HT-29 (cell line): ENCODE data around the gene SYNRG. TPM values are rescaled to one million over a fixed set of nuclear protein-coding genes. Genes with fewer than 3 reads are reported as not detected.

ENCODE experiments used
- DNase-seq: peaks from one replicate; pipeline ENCODE4 v3.0.0-alpha.2; 2015; ENCODE audit warnings: low spot score
- total RNA-seq: library from RNA; depleted of rRNA; stranded (reverse); fragments of >200 nt; shearing (Covaris generic); gene quantifications from 2 replicates; pipeline ENCODE4 v1.2.3, GENCODE V29; 2014

The SYNRG gene
- total RNA-seq, 1 experiment from 2014 or later, result 6.7 TPM

GRCh38 chr17:37605813-37606505 is 3.3 kb downstream of the SYNRG start:
- DNase-seq, result no peak

DNA sequence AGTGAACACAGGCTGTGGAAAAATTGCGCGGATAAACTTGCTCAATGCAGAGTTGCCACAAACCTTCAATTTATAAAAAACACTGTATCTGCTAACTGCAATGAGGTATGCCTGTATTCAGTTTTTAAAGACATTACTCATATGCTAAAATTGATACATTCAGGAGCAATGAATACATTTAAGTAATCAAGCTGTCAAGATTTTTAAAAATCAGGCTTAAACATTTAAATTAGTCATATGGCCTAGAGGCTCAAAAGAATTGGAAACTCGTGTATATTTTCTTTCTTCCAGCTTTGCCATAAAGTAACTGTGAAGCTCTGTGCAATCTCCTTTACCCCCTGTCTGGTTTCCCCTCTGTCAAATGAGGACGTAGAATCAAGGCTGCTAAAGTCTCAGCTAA is 4.1 kb downstream of the SYNRG start:
- no peak for DNase-seq

GRCh38 chr17:37604556-37604955 is 4.7 kb downstream of the SYNRG start:
- DNase-seq, result no peak

DNA sequence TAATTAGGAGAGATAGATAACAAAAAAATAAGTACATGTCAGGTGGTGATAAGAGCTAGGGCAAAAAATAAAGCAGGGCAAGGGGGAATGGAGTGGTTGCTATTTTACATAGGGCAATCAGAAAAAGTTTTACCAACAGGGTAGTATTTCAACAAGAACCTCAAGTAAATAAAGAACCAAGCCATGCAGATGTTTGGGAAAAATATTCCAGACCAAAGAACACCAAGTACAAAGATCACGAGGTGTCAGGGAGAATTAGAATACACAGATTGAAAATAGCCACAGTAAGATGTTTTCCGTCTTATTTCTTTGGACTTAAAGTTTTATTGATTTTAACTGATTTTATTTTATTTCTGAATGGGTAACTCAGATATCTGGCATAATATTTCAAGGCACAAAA is 11.1 kb downstream of the SYNRG start:
- no peak for DNase-seq

GRCh38 chr17:37592291-37592690 is 16.9 kb downstream of the SYNRG start:
- no peak for DNase-seq

GRCh38 chr17:37585066-37585465 is 24.2 kb downstream of the SYNRG start:
- no peak for DNase-seq

DNA sequence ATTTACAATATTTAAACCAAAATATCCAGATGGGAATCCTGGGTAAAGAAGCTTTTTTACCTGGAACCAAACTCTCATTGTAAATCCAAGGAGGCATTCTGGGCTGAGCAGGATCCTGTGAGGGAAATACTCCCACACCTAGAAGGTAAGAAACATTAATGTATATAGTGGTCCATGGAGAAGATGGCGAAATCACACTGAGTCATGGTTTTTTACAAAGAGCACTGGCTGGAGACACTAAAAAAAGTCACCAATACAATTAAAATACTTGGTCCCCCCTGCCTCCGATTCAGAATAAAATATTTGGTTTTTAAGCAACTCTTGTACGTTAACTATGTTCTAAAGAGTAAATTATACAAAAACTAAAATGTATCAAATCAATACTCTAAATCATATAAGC is 32.9 kb downstream of the SYNRG start:
- no peak for DNase-seq

GRCh38 chr17:37574427-37574826 is 34.8 kb downstream of the SYNRG start:
- DNase-seq, result no peak

GRCh38 chr17:37571674-37572073 is 37.5 kb downstream of the SYNRG start:
- no peak for DNase-seq

GRCh38 chr17:37570527-37571093 is 38.6 kb downstream of the SYNRG start:
- DNase-seq, result peak; percentile 88

DNA sequence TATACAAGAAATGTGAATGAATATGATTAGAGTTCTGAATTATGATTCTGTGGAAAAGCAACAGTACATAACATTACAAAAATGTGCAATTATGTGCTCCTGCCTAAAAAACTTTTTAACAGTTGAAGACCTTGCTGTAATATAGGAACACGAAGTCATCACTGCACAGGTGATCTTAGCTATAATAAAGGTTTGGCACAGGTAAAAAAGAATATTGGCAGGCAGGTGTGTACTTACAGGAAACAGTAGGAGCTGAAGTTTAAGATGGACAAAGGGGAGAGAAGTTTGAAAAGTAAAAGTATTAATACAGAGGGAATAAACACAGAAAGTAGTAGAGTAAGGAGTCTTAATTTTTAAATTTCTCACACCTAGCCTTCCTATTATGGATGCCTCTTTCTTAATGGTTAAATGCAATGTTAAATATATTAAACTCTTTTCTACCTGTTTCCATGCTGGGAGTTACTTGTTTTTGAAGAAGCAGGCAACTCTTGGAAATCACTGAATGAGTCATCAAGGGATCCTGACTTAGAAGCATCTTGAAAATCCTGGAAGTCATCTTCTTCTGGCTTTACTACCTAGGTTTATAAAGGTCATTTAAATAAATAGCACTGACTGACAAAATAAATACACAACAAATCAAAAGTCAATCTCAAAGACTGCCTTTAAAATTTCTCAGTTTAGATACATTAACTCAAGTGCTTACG is 40.7 kb downstream of the SYNRG start:
- DNase-seq, result no peak

GRCh38 chr17:37567538-37567937 is 41.7 kb downstream of the SYNRG start:
- DNase-seq, result no peak

- no peak for DNase-seq
Measured at GRCh38 chr17:37567137-37567536, 42.1 kb downstream of the SYNRG start.

- no peak for DNase-seq
Measured at GRCh38 chr17:37564252-37564651, 45.0 kb downstream of the SYNRG start.

GRCh38 chr17:37562016-37562745 is 47.0 kb downstream of the SYNRG start:
- DNase-seq, result no peak

DNA sequence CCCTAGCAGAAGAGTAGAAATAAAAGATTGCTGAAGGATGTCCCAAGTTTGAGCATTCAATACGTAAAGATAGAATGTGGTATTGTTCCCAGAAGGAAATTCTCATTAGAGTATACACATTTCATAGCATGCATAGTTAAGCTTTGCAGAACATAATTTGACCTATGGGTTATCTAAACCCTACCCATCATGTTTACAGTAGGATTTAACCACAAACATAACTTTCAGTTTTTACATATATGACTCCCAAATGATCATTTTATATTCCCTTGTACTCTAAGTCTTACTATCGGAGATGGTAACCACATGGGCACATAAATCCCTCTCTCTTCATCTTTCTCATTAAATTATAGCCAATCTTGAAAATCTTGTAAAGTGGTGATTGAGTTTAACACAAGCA is 50.9 kb downstream of the SYNRG start:
- no peak for DNase-seq

DNA sequence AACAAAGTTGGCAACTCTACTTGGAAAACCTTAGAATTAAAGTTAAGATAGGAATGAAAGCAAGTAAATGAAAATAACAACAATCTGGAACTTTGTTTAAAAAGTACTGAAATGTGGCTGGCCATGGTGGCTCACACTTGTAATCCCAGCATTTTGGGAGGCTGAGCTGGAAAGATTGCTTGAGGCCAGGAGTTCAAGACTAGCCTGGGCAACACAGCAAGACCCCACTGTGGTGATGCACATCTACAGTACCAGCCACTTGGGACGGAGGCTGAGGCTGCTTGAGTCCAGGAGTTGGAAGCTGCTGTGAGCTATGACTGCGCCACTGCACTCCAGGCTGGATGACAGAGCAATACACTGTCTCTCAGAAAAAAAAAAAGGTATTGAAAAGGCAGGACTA is 51.7 kb downstream of the SYNRG start:
- no peak for DNase-seq

DNA sequence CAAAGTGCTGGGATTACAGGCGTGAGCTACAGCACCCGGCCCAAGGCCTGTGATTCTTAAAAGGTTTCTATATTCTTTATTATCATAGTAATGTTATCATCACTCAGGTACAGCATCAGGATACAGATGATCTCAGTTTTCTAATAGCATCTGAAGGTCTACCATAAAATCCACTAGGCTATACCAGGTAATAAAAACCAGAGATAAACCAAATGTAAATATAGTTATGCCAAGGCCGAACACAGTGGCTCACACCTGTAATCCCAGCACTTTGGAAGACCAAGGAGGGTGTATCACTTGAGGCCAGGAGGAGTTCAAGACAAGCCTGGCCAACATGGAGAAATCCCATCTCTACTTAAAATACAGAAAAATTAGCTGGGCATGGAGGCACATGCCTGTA is 53.8 kb downstream of the SYNRG start:
- no peak for DNase-seq

DNA sequence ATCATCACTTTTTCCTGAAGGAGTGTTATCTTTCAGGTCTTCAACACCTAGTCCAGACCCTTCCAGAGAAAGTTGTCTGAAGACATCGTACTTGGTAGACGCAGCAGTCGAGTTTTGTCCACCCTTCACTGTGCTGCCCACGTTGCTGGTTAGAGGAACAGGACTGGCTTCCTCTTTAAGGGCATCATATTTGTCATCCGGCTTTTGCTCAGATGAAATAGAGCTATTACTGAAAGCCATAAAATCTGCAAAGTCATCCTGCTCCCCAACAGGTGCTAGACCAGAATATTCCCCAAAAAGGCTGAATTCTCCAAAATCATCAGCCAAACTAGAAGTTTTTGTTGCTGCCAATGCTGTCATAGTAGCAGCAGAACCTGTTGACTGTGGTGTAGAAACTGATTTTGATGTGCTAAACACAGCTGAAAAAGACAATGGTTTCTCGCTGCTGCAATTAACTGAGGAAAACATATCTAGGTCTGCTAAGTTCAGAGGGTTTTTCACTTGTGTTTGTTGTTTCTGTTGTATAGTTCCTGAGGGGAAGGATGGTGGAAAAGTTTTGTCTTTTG is 55.7 kb downstream of the SYNRG start:
- no peak for DNase-seq

- no peak for DNase-seq
Measured at GRCh38 chr17:37551788-37552187, 57.4 kb downstream of the SYNRG start.

DNA sequence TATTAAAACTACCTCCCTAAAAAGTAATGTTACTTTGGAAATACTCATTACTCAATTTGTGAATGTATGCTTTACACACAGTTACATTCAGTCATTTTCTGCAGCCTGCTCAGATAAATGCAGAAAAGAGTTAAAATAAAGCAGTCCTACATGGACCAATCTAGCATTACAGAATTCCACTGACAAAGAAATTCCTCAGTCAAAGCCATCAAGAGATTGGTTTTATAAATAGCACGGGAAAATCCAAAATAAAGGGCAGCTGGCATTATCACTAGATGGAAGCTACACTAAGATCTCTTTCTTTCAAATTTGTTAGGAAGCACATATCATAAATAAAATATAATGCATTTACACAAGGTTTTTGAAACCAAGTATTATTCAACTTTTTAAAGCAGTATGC is 61.2 kb downstream of the SYNRG start:
- DNase-seq, result no peak

DNA sequence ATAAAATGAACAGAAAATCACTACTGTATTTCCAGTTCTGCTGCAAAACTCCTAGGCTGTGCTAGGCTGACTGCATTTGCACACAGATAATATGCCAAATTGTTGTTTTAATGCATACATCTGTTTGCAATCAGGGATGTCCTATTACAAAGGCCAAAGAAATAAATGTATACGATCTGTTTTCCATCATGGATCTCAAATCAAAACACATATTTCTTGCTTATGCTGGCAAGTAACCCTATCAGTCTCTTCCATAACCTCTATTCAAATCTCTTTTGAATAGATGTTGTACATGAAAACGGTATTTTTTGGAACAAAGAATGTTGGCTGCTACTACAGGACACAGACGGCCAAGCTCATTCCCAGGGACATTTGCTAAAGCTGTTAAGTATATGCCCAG is 62.9 kb downstream of the SYNRG start:
- no peak for DNase-seq
